Esophagus squamous epithelium (tissue), 5 donors: Measurements from ENCODE around the gene ORAI3. TPM values are rescaled to one million over a fixed set of nuclear protein-coding genes. Genes with fewer than 3 reads are reported as not detected.

Experiments used
- DNase-seq: peaks from one replicate; lab custom pipeline; 2025; lab: John Stamatoyannopoulos, UW
- H3K27ac ChIP-seq, 4 donors: fragments of 200-600 bp; sonication (generic); one replicate each; pipeline ENCODE4 v1.5.1; 2016 to 2019; ENCODE audit warnings: mild to moderate bottlenecking in 1 of 4
- H3K27me3 ChIP-seq, 4 donors: fragments of 200-600 bp; sonication (generic); 1 replicate in 3 of 4; 2 replicates in 1 of 4; pipeline versions ENCODE4 v1.5.1 to v1.6.0; 2017 to 2021; ENCODE audit warnings: antibody characterized with exemption in 1 of 4
- H3K36me3 ChIP-seq, 3 donors: fragments of 200-600 bp; sonication (generic); one replicate each; pipeline ENCODE4 v1.5.1; 2016 to 2019
- H3K4me1 ChIP-seq, 3 donors: fragments of 200-600 bp; sonication (generic); one replicate each; pipeline ENCODE4 v1.5.1; 2017 to 2019
- H3K4me3 ChIP-seq, 4 donors: fragments of 200-600 bp; sonication (generic); 1 replicate in 3 of 4; 2 replicates in 1 of 4; pipeline ENCODE4 v1.5.1; 2016 to 2019; ENCODE audit warnings: mild to moderate bottlenecking in 2 of 4, moderate library complexity in 1 of 4
- H3K9me3 ChIP-seq, 3 donors: fragments of 200-600 bp; sonication (generic); one replicate each; pipeline ENCODE4 v1.5.1; 2016 to 2019
- POLR2A ChIP-seq, 4 donors: fragments of 450-650 bp; IDR thresholded peaks; one replicate each; pipeline ENCODE4 v1.6.1; 2017; ENCODE audit warnings: antibody characterized with exemption in 4 of 4, mild to moderate bottlenecking in 4 of 4, moderate library complexity in 3 of 4
- WGBS, 2 donors: methylation state at CpG; one replicate each; pipeline ENCODE4 v1.1.5; 2018; 5-methylcytosine and 5-hydroxymethylcytosine counted together
- intact Hi-C: fragments of 100-400 bp; cut with DNase I; formaldehyde crosslinking; loops from one replicate; pipeline ENCODE4 v1.15.0; 2022
- total RNA-seq, 4 donors: library from RNA; depleted of rRNA; stranded (reverse); fragments of >200 nt; gene quantifications; one replicate each; pipeline ENCODE4 v1.1.0, GENCODE V29; 2016
- TF ChIP-seq, protein P1 (sequence below), 6 experiments: fragments of 450-650 bp in 4 of 6; fragments of 200-600 bp in 2 of 6; sonication (generic) in 2 of 6; IDR thresholded peaks; one replicate each; pipeline ENCODE4 v1.5.1; 2016 to 2019; ENCODE audit warnings: antibody characterized with exemption in 6 of 6, mild to moderate bottlenecking in 4 of 6, moderate library complexity in 4 of 6
- donor health status: DM: yes; HTN: yes; CAD: no.

The ORAI3 gene
- total RNA-seq, 4 donors from 2014 or later: 4.0 to 28.6 (median 18.0) TPM

DNA sequence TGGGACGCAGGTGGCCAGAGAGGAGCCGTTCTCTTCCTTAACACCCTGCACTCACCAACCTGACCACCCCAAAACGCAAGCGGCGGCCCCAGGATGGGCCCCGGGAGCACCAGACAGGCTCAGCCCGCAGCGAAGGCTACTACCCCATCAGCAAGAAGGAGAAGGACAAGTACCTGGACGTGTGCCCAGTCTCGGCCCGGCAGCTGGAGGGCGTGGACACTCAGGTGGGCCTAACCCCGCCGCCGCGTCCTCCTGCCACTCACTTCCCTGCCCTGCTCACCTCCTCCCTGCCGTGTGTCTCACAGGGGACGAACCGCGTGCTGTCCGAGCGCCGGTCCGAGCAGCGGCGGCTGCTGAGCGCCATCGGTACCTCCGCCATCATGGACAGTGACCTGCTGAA, 31.6 kb downstream of the ORAI3 start:
- Histone ChIP-seq H3K4me1 (peaks cover 1 to 15% (median 4%) of the 10 kb centered on the region in 3 donors), H3K27me3 (no peaks in the 10 kb centered on the region), H3K36me3 (peaks cover 22 to 93% (median 54%) of the 10 kb centered on the region in 3 donors), H3K27ac (no peak overlapping the region), H3K4me3 (no peak overlapping the region), H3K9me3 (no peaks in the 10 kb centered on the region)
- no peak for DNase-seq
- intact Hi-C loops: no loop called here
- no peak for TF ChIP-seq POLR2A (IDR thresholded peaks at IDR 0.05)
- TF ChIP-seq, protein P1, sequence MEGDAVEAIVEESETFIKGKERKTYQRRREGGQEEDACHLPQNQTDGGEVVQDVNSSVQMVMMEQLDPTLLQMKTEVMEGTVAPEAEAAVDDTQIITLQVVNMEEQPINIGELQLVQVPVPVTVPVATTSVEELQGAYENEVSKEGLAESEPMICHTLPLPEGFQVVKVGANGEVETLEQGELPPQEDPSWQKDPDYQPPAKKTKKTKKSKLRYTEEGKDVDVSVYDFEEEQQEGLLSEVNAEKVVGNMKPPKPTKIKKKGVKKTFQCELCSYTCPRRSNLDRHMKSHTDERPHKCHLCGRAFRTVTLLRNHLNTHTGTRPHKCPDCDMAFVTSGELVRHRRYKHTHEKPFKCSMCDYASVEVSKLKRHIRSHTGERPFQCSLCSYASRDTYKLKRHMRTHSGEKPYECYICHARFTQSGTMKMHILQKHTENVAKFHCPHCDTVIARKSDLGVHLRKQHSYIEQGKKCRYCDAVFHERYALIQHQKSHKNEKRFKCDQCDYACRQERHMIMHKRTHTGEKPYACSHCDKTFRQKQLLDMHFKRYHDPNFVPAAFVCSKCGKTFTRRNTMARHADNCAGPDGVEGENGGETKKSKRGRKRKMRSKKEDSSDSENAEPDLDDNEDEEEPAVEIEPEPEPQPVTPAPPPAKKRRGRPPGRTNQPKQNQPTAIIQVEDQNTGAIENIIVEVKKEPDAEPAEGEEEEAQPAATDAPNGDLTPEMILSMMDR (IDR thresholded peaks at IDR 0.05): no peak
- 90% methylated on average over 8 of the region's 29 CpGs; no CpG with 5 or more reads in 1 of the 2 donors for WGBS, 2 donors

DNA sequence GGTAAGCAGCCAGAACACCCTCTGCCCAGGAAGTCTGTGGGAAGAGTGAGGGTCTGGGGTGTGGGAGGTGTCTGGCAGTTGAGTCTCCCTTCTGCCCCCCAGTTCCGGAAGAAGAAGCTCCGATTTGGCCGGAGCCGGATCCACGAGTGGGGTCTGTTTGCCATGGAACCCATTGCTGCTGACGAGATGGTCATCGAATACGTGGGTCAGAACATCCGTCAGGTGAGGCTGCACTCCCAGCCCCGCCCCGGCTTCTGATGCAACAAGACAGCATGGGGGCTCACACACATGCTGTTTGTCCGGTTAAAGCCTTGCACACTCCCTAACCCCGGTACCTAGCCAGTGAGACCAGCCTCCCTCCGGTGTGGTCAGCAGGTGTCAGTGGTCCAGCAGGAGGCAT, 32.1 kb downstream of the ORAI3 start:
- 89 to 96% methylated on average over 13 to 14 of the region's 14 CpGs for WGBS, 2 donors
- no peaks in the 10 kb centered on the region for H3K9me3 ChIP-seq
- no peak for DNase-seq
- H3K27ac ChIP-seq: no peak overlapping the region
- TF ChIP-seq, protein P1 (IDR thresholded peaks at IDR 0.05): no peak
- no peak for TF ChIP-seq POLR2A (IDR thresholded peaks at IDR 0.05)
- no peaks in the 10 kb centered on the region for H3K27me3 ChIP-seq
- H3K4me3 ChIP-seq: no peak overlapping the region
- H3K4me1 ChIP-seq: peaks cover 6 to 21% (median 8%) of the 10 kb centered on the region in 3 donors
- intact Hi-C loops: no loop called here
- H3K36me3 ChIP-seq: peaks cover 22 to 88% (median 49%) of the 10 kb centered on the region in 3 donors

DNA sequence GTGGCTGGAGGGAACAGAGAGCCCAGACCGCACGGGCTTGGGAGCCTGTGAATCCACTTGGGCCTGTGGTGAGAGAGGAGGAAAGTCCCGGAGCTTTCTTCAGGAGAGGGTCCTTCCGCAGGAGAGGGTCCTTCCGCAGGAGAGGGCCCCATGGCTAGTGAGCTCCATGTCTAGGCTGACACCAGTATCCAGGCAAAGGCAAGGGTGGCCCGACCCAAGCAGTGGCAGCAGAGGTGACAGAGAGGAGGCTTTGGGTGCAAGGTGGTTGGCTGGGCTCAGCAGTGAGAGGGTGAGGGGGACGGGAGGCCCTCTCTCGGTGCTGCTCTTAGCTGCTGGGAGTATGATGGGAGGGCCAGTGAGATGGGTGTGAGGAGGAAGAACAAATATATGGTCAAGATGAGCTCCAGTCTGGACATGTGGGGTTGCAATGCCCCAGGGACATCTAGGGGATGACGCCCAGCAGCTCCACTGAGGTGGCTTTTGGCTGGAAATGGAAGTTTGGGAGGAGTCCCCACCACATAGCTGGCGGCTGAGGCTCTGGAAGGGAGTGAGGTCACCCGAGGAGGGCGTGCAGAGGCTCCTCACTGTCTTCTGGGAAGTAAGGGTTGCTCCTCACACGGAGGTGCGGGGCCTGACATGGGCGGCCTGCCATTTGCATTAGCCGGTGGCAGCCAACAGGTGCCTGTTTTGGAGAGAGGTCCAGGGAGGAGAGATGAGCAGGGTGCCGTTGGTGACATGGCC, 33.9 kb downstream of the ORAI3 start:
- Histone ChIP-seq H3K27ac (no peak overlapping the region), H3K4me1 (peaks cover 7 to 23% (median 8%) of the 10 kb centered on the region in 3 donors), H3K9me3 (no peaks in the 10 kb centered on the region), H3K36me3 (peaks cover 22 to 78% (median 35%) of the 10 kb centered on the region in 3 donors), H3K27me3 (no peaks in the 10 kb centered on the region), H3K4me3 (no peak overlapping the region)
- 61 to 65% methylated on average over 14 of the region's 17 CpGs for WGBS, 2 donors
- TF ChIP-seq, protein P1 (IDR thresholded peaks at IDR 0.05): no peak
- no peak for TF ChIP-seq POLR2A (IDR thresholded peaks at IDR 0.05)
- intact Hi-C loops: no loop called here
- no peak for DNase-seq

DNA sequence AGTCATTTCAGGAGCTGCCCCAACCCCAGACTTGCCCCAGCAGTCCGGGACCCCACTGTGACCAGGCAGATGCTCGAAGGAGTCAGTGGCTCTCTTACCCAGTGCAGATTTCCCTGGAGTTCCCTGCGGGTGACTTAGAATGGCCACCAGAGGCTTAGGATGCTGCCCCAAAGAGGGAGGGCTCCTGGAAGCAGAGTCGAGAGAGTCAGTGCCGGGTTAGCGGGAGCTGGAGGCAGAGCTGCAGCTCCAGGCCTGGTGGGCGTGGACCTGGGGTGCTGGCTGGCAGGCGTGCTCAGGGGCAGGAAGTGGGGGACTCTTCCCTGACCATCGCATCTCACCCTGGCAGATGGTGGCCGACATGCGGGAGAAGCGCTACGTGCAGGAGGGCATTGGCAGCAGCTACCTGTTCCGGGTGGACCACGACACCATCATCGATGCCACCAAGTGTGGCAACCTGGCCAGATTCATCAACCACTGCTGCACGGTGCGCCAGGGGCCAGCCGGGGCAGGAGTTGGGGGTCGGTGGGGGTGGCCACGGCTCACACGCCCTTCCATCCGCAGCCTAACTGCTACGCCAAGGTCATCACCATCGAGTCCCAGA, 34.5 kb downstream of the ORAI3 start:
- peaks cover 22 to 78% (median 31%) of the 10 kb centered on the region in 3 donors for H3K36me3 ChIP-seq
- no peaks in the 10 kb centered on the region for H3K9me3 ChIP-seq
- no peak overlapping the region for H3K4me3 ChIP-seq
- no peak for DNase-seq
- no peak for TF ChIP-seq POLR2A (IDR thresholded peaks at IDR 0.05)
- TF ChIP-seq, protein P1 (IDR thresholded peaks at IDR 0.05): no peak
- H3K27ac ChIP-seq: no peak overlapping the region
- 74 to 86% methylated on average over 5 to 7 of the region's 25 CpGs for WGBS, 2 donors
- no peaks in the 10 kb centered on the region for H3K27me3 ChIP-seq
- intact Hi-C loops: no loop called here
- peaks cover 7 to 23% (median 8%) of the 10 kb centered on the region in 3 donors for H3K4me1 ChIP-seq
